ENCODE data around the gene SNX17. TPM values are rescaled to one million over a fixed set of nuclear protein-coding genes. Genes with fewer than 3 reads are reported as not detected.
A peak's percentile ranks its signal among the peaks of the same experiment; 100 is the strongest.

Gene SNX17
- total and polyA plus RNA-seq, 4 donors: 77.8 to 92.6 (median 85.0) TPM

DNA sequence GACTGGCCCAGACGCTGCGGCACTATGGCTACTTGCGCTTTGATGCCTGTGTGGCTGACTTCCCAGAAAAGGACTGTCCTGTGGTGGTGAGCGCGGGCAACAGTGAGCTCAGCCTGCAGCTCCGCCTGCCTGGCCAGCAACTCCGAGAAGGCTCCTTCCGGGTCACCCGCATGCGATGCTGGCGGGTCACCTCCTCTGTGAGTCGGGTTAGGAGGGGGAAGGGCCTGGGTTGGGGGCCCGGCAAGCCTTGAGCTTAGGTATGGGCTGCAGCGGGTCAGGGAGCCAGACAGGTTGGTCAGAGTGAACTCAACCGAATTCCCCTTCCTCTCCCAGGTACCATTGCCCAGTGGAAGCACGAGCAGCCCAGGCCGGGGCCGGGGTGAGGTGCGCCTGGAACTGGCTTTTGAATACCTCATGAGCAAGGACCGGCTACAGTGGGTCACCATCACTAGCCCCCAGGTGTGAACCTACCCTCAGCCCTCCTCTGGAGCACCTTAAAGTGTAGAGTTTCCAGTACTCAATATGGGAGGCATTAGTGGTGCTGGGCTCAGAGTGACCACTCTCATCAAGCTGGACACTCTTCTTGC, 5.2 kb downstream of the SNX17 start:
- no peak overlapping the region for H3K27ac ChIP-seq (ENCODE audit: low read depth in 1 of 2, low read length in 2 of 2)
- no peaks in the 10 kb centered on the region for H3K9me3 ChIP-seq (ENCODE audit: control insufficient read depth, low read length)
- H3K4me3 ChIP-seq (ENCODE audit: low read length in 2 of 2): no peak overlapping the region
- ATAC-seq (ENCODE audit: low FRiP score) (no peak), DNase-seq (no peak)
- no peaks in the 10 kb centered on the region for H3K36me3 ChIP-seq (ENCODE audit: control insufficient read depth in 1 of 2, insufficient read depth in 2 of 2, low read length in 1 of 2)
- no peaks in the 10 kb centered on the region for H3K4me1 ChIP-seq (ENCODE audit: control insufficient read depth in 1 of 2, insufficient read depth in 2 of 2, low read length in 2 of 2)
- WGBS, 2 donors: 85 to 89% methylated on average over 20 of the region's 20 CpGs
- intact Hi-C loops (cut with DNase I): no loop called here
- H3K27me3 ChIP-seq (ENCODE audit: control insufficient read depth in 1 of 2, insufficient read depth in 2 of 2, low read length in 1 of 2): no peaks in the 10 kb centered on the region

DNA sequence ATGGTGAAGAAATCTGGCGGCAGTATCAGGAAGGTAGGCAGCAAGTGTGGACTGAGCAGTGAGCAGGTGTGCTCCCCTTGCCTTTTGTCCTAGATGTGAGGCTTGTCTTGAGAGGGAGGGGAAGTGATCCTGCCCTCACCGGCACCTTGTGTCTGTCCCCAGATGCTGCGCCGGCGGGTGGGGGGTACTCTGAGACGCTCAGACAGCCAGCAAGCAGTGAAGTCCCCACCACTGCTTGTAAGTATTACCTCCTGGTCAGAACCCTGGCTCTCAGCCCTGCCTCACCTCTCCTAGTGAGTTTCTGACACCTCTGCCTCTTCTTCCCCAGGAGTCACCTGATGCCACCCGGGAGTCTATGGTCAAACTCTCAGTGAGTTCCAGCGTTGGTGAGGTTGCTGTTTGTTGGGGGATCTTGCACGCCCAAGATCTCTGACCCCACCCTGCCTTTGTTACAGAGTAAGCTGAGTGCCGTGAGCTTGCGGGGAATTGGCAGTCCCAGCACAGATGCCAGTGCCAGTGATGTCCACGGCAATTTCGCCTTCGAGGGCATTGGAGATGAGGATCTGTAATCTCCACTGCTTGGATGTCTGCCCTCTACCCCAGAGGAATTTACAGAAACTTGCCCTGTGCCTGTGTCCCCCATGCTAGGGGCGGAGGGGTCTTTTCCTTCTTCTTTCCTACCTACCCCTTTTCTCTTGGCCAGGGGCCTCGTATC, 5.9 kb downstream of the SNX17 start:
- intact Hi-C loops (cut with DNase I): no loop called here
- 76 to 77% methylated on average over 16 of the region's 16 CpGs for WGBS, 2 donors
- Histone ChIP-seq H3K9me3 (ENCODE audit: control insufficient read depth, low read length) (no peaks in the 10 kb centered on the region), H3K27ac (ENCODE audit: low read depth in 1 of 2, low read length in 2 of 2) (no peak overlapping the region), H3K4me3 (ENCODE audit: low read length in 2 of 2) (no peak overlapping the region), H3K36me3 (ENCODE audit: control insufficient read depth in 1 of 2, insufficient read depth in 2 of 2, low read length in 1 of 2) (no peaks in the 10 kb centered on the region), H3K4me1 (ENCODE audit: control insufficient read depth in 1 of 2, insufficient read depth in 2 of 2, low read length in 2 of 2) (no peaks in the 10 kb centered on the region), H3K27me3 (ENCODE audit: control insufficient read depth in 1 of 2, insufficient read depth in 2 of 2, low read length in 1 of 2) (no peaks in the 10 kb centered on the region)
- DNase-seq (no peak), ATAC-seq (ENCODE audit: low FRiP score) (no peak)

DNA sequence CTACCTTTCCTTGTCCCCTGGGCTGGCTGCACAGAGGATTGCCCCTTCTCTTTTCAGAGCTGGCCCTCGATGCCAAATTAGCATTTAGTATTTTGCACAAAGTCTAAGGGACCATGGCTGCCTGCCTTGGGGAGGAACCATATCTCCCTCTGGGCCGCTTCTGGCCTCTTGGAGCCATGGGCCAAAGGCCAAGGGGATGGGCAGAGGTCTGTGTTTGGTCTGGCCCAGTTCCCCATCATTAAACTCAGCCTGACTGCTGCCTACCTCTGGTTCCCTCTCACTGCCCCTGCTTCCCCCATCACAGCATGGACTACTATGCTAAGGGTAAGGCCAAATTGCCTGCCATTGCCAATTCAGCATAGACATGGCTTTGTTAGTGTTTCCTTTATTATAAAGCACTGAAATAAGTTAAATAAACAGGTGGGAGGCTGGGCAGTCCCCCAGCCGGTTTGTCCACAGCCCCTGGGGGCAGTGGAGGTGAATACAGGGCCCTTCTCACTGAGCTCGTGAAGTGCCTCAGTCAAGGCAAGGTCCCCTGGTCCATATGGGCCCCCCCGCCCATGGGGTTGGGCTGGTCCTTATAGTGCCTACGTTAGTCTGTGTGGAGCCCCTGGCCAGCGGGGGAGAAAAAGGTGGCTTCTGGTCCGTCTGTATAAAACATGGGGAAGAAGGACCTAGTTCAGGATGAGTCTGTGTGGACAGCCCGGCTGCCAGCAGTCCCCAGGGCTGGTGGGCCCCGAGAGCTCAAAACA, 6.6 kb downstream of the SNX17 start:
- intact Hi-C loops (cut with DNase I): no loop called here
- 42 to 48% methylated on average over 10 of the region's 10 CpGs for WGBS, 2 donors

DNA sequence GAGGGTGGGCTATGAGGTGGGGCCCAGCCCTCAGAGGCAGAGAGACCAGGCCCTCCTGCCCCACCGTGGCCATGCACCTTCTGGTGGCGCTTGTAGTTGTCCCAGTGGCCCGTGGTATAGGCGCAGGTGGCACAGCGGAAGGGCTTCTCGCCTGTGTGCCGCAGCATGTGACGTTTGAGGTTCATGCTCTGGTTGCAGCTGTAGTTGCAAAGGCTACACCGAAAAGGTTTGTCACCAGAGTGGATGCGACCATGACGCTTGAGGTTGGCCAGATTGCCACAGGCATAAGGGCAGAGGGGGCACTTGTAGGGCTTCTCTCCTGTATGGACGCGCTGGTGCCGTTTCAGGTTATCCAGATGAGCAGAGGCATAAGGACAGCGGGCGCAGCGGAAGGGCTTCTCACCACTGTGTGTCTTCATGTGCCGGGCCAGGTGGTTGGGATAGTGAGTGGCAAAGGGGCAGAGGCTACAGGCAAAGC, 7.2 kb downstream of the SNX17 start:
- intact Hi-C loops (cut with DNase I): no loop called here
- H3K4me1 ChIP-seq (ENCODE audit: control insufficient read depth in 1 of 2, insufficient read depth in 2 of 2, low read length in 2 of 2): no peaks in the 10 kb centered on the region
- no peaks in the 10 kb centered on the region for H3K9me3 ChIP-seq (ENCODE audit: control insufficient read depth, low read length)
- no peaks in the 10 kb centered on the region for H3K27me3 ChIP-seq (ENCODE audit: control insufficient read depth in 1 of 2, insufficient read depth in 2 of 2, low read length in 1 of 2)
- H3K27ac ChIP-seq (ENCODE audit: low read depth in 1 of 2, low read length in 2 of 2): no peak overlapping the region
- H3K4me3 ChIP-seq (ENCODE audit: low read length in 2 of 2): no peak overlapping the region
- 84% methylated on average over 18 of the region's 18 CpGs for WGBS, 2 donors
- ATAC-seq (ENCODE audit: low FRiP score) (no peak), DNase-seq (peak in 1 of 2 donors; percentile 53)
- no peaks in the 10 kb centered on the region for H3K36me3 ChIP-seq (ENCODE audit: control insufficient read depth in 1 of 2, insufficient read depth in 2 of 2, low read length in 1 of 2)

More for the DNA sequence above, 6.6 kb downstream of the SNX17 start:
- Histone ChIP-seq H3K27ac (ENCODE audit: low read depth in 1 of 2, low read length in 2 of 2) (no peak overlapping the region), H3K4me3 (ENCODE audit: low read length in 2 of 2) (no peak overlapping the region), H3K4me1 (ENCODE audit: control insufficient read depth in 1 of 2, insufficient read depth in 2 of 2, low read length in 2 of 2) (no peaks in the 10 kb centered on the region), H3K9me3 (ENCODE audit: control insufficient read depth, low read length) (no peaks in the 10 kb centered on the region), H3K36me3 (ENCODE audit: control insufficient read depth in 1 of 2, insufficient read depth in 2 of 2, low read length in 1 of 2) (no peaks in the 10 kb centered on the region), H3K27me3 (ENCODE audit: control insufficient read depth in 1 of 2, insufficient read depth in 2 of 2, low read length in 1 of 2) (no peaks in the 10 kb centered on the region)
- DNase-seq (no peak), ATAC-seq (ENCODE audit: low FRiP score) (no peak)

DNA sequence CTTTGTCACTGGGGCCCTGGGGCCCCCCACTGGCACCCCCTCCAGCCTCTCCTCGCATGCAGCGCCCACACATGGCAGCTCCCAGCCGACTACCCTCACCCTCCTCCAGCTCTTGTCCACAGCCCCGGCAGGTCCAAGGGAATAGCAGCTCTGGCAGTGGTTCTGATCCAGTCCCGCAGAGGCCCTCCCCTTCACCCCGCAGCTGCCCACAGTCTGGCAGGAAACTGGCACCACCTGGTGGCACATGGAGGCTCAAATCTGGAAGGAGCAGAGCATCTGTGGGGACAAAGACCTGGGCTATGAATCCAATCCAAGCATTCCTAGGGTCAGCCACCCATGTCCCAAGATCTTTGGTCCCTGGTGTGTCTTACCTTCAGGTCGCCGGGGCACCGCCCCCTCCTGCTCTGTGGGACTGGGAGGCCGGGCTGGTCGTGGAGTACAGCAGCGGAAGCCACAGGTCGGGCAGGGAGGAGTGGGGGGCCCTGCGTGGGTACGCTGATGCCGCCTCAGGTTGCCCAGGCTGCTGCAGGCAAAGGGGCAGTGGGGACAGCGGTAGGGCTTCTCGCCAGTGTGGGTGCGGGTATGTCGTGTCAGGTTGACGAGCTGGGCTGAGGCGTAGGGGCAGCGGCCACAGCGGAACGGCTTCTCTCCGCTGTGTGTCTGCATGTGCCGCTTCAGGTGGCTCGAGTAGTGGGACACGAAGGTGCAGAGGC, 7.8 kb downstream of the SNX17 start:
- no peaks in the 10 kb centered on the region for H3K4me1 ChIP-seq (ENCODE audit: control insufficient read depth in 1 of 2, insufficient read depth in 2 of 2, low read length in 2 of 2)
- intact Hi-C loops (cut with DNase I): no loop called here
- ATAC-seq (ENCODE audit: low FRiP score) (no peak), DNase-seq (no peak)
- H3K27me3 ChIP-seq (ENCODE audit: control insufficient read depth in 1 of 2, insufficient read depth in 2 of 2, low read length in 1 of 2): no peaks in the 10 kb centered on the region
- H3K9me3 ChIP-seq (ENCODE audit: control insufficient read depth, low read length): no peaks in the 10 kb centered on the region
- WGBS, 2 donors: 74% methylated on average over 29 of the region's 29 CpGs
- no peak overlapping the region for H3K4me3 ChIP-seq (ENCODE audit: low read length in 2 of 2)
- peaks cover 0 to under 1% of the 10 kb centered on the region in 2 donors for H3K36me3 ChIP-seq (ENCODE audit: control insufficient read depth in 1 of 2, insufficient read depth in 2 of 2, low read length in 1 of 2)
- H3K27ac ChIP-seq (ENCODE audit: low read depth in 1 of 2, low read length in 2 of 2): no peak overlapping the region

DNA sequence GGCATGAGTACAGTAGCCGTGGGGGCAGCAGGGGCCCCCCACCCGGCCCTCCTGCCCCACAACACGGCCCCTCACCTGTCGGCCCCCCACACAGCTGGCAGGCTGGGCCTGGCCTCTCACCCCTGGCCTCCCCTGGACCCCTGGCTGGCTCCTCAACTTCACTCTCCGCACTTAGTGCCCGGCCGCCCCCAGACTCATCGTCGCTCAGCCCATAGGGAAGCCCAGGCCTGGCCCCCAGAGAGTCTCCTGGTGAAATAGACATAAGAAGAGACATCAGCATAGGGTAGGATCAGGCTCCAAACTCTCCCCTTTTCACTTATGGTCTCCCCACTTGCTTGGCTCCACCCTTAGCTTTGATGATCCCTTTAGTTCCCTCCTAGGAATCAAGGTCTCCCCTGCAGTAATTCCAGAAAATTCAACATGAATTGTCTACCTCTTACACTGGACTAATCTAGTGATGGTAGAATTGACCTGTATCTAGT, 8.4 kb downstream of the SNX17 start:
- Histone ChIP-seq H3K4me1 (ENCODE audit: control insufficient read depth in 1 of 2, insufficient read depth in 2 of 2, low read length in 2 of 2) (no peaks in the 10 kb centered on the region), H3K36me3 (ENCODE audit: control insufficient read depth in 1 of 2, insufficient read depth in 2 of 2, low read length in 1 of 2) (peaks cover 0 to 4% of the 10 kb centered on the region in 2 donors), H3K27ac (ENCODE audit: low read depth in 1 of 2, low read length in 2 of 2) (no peak overlapping the region), H3K4me3 (ENCODE audit: low read length in 2 of 2) (no peak overlapping the region), H3K9me3 (ENCODE audit: control insufficient read depth, low read length) (no peaks in the 10 kb centered on the region), H3K27me3 (ENCODE audit: control insufficient read depth in 1 of 2, insufficient read depth in 2 of 2, low read length in 1 of 2) (no peaks in the 10 kb centered on the region)
- ATAC-seq (ENCODE audit: low FRiP score) (no peak), DNase-seq (peak in 1 of 2 donors; percentile 48)
- WGBS, 2 donors: 78 to 87% methylated on average over 8 to 9 of the region's 9 CpGs
- intact Hi-C loops (cut with DNase I): no loop called here

DNA sequence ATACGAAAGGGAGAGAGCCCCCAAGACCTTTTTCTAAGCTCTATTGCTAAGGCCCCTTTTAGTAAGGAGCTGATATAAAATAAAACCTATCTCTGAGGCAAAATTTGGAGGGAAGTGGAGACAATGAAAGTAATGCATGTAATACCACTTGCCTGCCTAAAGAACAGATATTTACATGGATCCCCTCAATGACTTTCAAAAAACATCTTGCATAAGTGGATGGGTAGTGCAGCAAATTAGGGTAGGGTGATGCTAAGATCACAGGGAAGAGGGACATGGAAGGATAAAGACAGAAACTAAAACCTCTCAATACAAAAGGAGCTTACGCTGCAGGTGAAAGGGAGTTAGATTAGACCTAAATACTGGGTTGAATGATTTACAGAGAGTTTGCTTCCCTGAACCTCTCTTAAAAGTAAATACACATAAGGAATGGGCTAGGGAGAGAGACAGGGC, 9.0 kb downstream of the SNX17 start:
- H3K9me3 ChIP-seq (ENCODE audit: control insufficient read depth, low read length): no peaks in the 10 kb centered on the region
- H3K4me1 ChIP-seq (ENCODE audit: control insufficient read depth in 1 of 2, insufficient read depth in 2 of 2, low read length in 2 of 2): no peaks in the 10 kb centered on the region
- DNase-seq: no peak
- H3K27me3 ChIP-seq (ENCODE audit: control insufficient read depth in 1 of 2, insufficient read depth in 2 of 2, low read length in 1 of 2): no peaks in the 10 kb centered on the region
- H3K27ac ChIP-seq (ENCODE audit: low read depth in 1 of 2, low read length in 2 of 2): no peak overlapping the region
- no peak for ATAC-seq (ENCODE audit: low FRiP score)
- H3K4me3 ChIP-seq (ENCODE audit: low read length in 2 of 2): no peak overlapping the region
- H3K36me3 ChIP-seq (ENCODE audit: control insufficient read depth in 1 of 2, insufficient read depth in 2 of 2, low read length in 1 of 2): peaks cover 0 to 6% of the 10 kb centered on the region in 2 donors
- 68 to 74% methylated on average over 2 of the region's 2 CpGs for WGBS, 2 donors
- intact Hi-C loops (cut with DNase I): no loop called here

Data from aorta (tissue), 5 donors.